ENCODE data around the gene ALPP.
"Not testable (repeated sequence)": the region's sequence is repeated elsewhere in the genome, so short reads cannot be mapped to it uniquely, and the experiment has no call there.

Gene ALPP

DNA sequence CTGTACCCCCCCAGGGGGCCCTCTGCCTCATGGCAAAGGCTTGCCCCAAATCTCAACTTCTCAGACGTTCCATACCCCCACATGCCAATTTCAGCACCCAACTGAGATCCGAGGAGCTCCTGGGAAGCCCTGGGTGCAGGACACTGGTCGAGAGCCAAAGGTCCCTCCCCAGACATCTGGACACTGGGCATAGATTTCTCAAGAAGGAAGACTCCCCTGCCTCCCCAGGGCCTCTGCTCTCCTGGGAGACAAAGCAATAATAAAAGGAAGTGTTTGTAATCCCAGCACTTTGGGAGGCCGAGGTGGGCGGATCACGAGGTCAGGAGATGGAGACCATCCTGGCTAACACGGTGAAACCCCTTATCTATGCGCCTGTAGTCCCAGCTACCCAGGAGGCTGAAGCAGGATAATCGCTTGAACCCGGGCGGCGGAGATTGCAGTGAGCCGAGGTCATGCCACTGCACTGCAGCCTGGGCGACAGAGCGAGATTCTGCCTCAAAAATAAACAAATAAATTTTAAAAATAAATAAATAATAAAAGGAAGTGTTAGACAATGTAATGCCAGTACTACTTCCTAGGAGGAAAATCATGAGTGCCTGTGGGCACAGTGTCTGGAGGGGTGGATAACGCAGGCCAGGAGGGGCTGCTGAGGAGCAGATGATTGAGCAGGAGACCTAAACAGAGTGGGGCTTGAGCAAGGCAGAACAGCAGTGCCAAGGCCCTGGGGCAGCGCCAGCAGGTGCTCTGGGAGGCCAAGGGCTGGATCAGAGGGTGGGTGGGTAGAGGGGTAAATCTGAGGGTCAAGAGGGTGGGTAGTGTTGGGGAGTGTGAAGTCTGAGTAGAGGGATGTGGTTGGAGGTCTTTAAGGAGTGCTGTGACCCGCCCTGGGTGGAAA, 4.0 kb downstream of the ALPP start:
- Histone ChIP-seq H3K9ac (no peak overlapping the region), H3K27ac (no peak overlapping the region), H3K79me2 (ENCODE audit: insufficient read depth, low read depth) (no peaks in the 10 kb centered on the region), H3K4me1 (ENCODE audit: low read depth, poor library complexity, severe bottlenecking) (no peaks in the 10 kb centered on the region), H3K4me2 (no peak overlapping the region), H2AFZ (ENCODE audit: low read depth) (no peak overlapping the region), H4K20me1 (ENCODE audit: insufficient read depth) (no peaks in the 10 kb centered on the region), H3K4me3 (IDR thresholded peaks at IDR 0.05; ENCODE audit: insufficient read depth, low read depth, low read length) (no peak overlapping the region), H3K27me3 (ENCODE audit: insufficient read depth, low read depth) (peaks cover 2% of the 10 kb centered on the region; the same call in 1 of the 2 replicates), H3K36me3 (ENCODE audit: insufficient read depth) (no peaks in the 10 kb centered on the region)
- TF ChIP-seq, protein P1, sequence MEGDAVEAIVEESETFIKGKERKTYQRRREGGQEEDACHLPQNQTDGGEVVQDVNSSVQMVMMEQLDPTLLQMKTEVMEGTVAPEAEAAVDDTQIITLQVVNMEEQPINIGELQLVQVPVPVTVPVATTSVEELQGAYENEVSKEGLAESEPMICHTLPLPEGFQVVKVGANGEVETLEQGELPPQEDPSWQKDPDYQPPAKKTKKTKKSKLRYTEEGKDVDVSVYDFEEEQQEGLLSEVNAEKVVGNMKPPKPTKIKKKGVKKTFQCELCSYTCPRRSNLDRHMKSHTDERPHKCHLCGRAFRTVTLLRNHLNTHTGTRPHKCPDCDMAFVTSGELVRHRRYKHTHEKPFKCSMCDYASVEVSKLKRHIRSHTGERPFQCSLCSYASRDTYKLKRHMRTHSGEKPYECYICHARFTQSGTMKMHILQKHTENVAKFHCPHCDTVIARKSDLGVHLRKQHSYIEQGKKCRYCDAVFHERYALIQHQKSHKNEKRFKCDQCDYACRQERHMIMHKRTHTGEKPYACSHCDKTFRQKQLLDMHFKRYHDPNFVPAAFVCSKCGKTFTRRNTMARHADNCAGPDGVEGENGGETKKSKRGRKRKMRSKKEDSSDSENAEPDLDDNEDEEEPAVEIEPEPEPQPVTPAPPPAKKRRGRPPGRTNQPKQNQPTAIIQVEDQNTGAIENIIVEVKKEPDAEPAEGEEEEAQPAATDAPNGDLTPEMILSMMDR (conservative IDR thresholded peaks at IDR 0.05; ENCODE audit: low read depth, low read length) = no peak

DNA sequence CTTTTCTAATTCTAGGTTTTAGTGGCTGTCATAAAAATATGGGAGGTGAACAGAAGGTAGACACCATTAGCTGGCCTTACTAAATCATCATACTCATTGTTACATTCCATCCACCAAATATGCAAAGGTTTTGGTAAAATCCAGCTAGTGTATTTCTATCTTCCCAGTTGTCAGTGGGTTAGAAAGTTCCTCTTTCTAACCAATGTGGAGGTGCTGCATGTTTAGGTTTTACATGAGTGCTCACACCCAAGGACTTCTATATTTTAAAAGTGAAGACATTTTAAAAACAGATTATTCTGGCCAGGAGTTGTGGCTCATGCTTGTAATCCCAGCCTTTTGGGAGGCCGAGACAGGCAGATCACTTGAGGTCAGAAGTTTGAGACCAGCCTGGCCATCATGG, 5.9 kb downstream of the ALPP start:
- Histone ChIP-seq H3K4me3 (IDR thresholded peaks at IDR 0.05; ENCODE audit: insufficient read depth, low read depth, low read length) (no peak overlapping the region), H3K27me3 (ENCODE audit: insufficient read depth, low read depth) (peaks cover 2% of the 10 kb centered on the region; the same call in 1 of the 2 replicates), H3K4me2 (no peak overlapping the region), H3K27ac (no peak overlapping the region), H4K20me1 (ENCODE audit: insufficient read depth) (no peaks in the 10 kb centered on the region), H3K4me1 (ENCODE audit: low read depth, poor library complexity, severe bottlenecking) (no peaks in the 10 kb centered on the region), H3K79me2 (ENCODE audit: insufficient read depth, low read depth) (no peaks in the 10 kb centered on the region), H3K36me3 (ENCODE audit: insufficient read depth) (no peaks in the 10 kb centered on the region), H2AFZ (ENCODE audit: low read depth) (no peak overlapping the region), H3K9ac (no peak overlapping the region)
- TF ChIP-seq, protein P1 (conservative IDR thresholded peaks at IDR 0.05; ENCODE audit: low read depth, low read length) = no peak

DNA sequence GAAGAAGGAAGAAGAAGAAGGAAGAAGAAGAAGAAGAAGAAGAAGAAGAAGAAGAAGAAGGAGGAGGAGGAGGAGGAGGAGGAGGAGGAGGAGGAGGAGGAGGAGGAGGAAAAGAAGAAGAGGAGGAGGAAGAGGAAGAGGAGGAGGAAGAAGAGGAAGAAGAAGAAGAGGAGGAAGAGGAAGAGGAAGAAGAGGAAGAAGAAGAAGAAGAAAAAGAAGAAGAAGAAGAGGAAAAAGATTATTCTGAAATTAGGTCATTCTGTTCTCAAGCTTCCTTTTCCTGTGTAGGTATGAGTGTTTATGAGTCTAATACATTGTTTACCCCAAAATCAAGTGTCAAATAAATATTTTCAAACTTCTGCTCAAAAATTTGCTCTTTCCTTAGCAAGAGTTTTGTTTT, 6.5 kb downstream of the ALPP start:
- H3K27ac ChIP-seq; H2AFZ ChIP-seq (ENCODE audit: low read depth); H3K4me3 ChIP-seq (IDR thresholded peaks at IDR 0.05; ENCODE audit: insufficient read depth, low read depth, low read length); H3K9ac ChIP-seq; H3K4me1 ChIP-seq (ENCODE audit: low read depth, poor library complexity, severe bottlenecking); H4K20me1 ChIP-seq (ENCODE audit: insufficient read depth); H3K4me2 ChIP-seq; H3K79me2 ChIP-seq (ENCODE audit: insufficient read depth, low read depth); H3K27me3 ChIP-seq (ENCODE audit: insufficient read depth, low read depth); H3K36me3 ChIP-seq (ENCODE audit: insufficient read depth): not testable (repeated sequence)

DNA sequence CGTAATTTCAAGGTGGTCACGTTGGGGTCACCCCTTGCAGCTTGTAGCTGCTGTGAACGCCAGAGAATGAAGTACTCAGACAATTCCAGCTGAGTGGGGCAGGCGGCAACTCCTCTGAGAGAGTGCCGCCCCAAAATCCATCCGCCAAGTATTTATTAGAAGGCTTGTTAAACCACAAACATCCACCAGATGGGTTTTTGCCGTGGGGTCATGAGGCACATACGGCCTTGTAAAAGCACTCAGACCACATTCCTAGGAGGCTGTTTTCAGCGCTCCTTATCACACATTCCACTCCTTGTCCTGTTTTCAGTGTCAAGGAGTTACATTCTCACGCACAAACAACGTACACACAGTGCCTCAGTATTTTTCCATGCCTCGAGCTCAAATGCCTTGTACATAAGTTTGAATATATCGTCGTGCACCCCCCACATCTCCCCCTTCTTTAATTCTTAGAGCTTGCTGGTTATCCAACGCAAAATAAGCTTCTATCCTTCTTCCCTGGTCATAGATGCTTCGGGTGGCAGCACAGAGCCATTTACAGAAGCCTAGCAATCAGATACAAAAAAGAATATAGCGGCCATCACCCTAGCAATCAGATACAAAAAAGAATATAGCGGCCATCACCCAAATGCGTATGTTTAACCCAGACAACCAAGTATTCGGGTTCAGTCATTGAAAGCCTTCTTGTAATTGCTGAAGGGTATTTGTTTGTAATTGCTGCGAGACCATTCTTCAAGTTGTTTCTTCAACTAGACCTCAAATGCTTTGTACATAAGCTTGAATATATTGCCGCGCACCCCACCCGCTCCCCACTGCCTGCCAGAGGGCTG, 7.3 kb downstream of the ALPP start:
- TF ChIP-seq, protein P1 (conservative IDR thresholded peaks at IDR 0.05; ENCODE audit: low read depth, low read length) = no peak
- no peak overlapping the region for H2AFZ ChIP-seq (ENCODE audit: low read depth)
- no peak overlapping the region for H3K27ac ChIP-seq
- H3K4me3 ChIP-seq (IDR thresholded peaks at IDR 0.05; ENCODE audit: insufficient read depth, low read depth, low read length) = no peak overlapping the region
- no peak overlapping the region for H3K4me2 ChIP-seq
- no peaks in the 10 kb centered on the region for H4K20me1 ChIP-seq (ENCODE audit: insufficient read depth)
- H3K4me1 ChIP-seq (ENCODE audit: low read depth, poor library complexity, severe bottlenecking) = no peaks in the 10 kb centered on the region
- no peaks in the 10 kb centered on the region for H3K79me2 ChIP-seq (ENCODE audit: insufficient read depth, low read depth)
- peaks cover 2% of the 10 kb centered on the region; the same call in 1 of the 2 replicates for H3K27me3 ChIP-seq (ENCODE audit: insufficient read depth, low read depth)
- no peak overlapping the region for H3K9ac ChIP-seq
- no peaks in the 10 kb centered on the region for H3K36me3 ChIP-seq (ENCODE audit: insufficient read depth)

Data from KMS-11 (cell line).